DOHH2 (cell line): Measurements from ENCODE around the gene ZFHX3.

Experiments
- EZH2phosphoT487 ChIP-seq: fragments of 200-600 bp; sonication (generic); IDR thresholded peaks from 2 replicates; pipeline ENCODE4 v1.6.1; 2017; ENCODE audit warnings: borderline replicate concordance, mild to moderate bottlenecking, antibody characterized with exemption, low read length, moderate library complexity, mixed read lengths
- TF ChIP-seq, protein P1 (sequence below): fragments of 200-600 bp; sonication (generic); IDR thresholded peaks from one replicate; pipeline ENCODE4 v1.5.1; 2014; ENCODE audit warnings: antibody characterized with exemption, mild to moderate bottlenecking, low read depth, low read length; ENCODE audit not compliant: poor library complexity, severe bottlenecking

DNA sequence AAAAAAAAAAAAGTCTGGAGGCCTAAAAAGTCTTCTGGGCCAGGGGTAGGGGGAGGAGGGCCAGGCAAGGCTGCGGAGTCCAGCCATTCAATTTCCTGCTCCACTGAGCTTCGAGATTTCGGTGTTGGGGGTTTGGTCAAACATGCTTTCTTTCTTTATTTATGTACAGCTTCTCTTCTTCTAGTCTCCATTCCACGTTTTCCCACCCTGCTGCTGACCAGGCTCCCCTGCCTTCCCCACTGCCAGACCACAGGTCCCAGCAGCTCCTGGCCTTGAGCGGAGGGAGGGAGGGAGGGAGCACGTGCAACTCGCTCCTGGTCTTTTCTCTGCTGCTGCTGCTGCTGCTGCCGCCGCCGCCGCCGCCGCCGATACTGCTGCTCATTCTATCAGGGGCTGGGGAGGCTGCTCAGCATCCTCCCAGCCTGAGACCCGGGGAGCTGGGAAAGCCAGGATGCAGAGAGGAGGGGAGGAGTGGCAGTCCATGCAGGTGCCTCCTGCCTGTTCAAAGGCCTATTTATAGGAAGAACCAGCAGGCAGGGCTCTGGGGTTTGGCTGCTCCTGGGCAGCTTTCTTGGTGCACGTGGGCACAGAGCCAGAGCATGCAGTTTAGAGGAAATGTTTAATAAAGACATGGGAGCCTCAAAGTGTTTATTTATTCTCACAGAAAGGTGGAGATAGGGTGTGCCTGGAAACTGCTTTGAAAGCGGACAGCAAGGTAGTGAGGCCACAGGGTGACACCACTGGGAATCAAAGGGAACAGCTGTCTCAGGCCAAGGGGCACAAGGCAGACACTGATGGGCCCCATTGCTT lies 23.4 kb upstream of the ZFHX3 start:
- TF ChIP-seq, protein P1, sequence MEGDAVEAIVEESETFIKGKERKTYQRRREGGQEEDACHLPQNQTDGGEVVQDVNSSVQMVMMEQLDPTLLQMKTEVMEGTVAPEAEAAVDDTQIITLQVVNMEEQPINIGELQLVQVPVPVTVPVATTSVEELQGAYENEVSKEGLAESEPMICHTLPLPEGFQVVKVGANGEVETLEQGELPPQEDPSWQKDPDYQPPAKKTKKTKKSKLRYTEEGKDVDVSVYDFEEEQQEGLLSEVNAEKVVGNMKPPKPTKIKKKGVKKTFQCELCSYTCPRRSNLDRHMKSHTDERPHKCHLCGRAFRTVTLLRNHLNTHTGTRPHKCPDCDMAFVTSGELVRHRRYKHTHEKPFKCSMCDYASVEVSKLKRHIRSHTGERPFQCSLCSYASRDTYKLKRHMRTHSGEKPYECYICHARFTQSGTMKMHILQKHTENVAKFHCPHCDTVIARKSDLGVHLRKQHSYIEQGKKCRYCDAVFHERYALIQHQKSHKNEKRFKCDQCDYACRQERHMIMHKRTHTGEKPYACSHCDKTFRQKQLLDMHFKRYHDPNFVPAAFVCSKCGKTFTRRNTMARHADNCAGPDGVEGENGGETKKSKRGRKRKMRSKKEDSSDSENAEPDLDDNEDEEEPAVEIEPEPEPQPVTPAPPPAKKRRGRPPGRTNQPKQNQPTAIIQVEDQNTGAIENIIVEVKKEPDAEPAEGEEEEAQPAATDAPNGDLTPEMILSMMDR = no peak
- TF ChIP-seq EZH2phosphoT487 = no peak
